Hypothalamus (tissue), 51 donors: ENCODE measurements around the gene SOS1.
"Not testable (repeated sequence)": the region's sequence is repeated elsewhere in the genome, so short reads cannot be mapped to it uniquely, and the experiment has no call there.

ENCODE experiments used
- DNase-seq, 51 donors: peaks; one replicate each; lab custom pipeline; 2025; lab: John Stamatoyannopoulos, UW

Gene SOS1

DNA sequence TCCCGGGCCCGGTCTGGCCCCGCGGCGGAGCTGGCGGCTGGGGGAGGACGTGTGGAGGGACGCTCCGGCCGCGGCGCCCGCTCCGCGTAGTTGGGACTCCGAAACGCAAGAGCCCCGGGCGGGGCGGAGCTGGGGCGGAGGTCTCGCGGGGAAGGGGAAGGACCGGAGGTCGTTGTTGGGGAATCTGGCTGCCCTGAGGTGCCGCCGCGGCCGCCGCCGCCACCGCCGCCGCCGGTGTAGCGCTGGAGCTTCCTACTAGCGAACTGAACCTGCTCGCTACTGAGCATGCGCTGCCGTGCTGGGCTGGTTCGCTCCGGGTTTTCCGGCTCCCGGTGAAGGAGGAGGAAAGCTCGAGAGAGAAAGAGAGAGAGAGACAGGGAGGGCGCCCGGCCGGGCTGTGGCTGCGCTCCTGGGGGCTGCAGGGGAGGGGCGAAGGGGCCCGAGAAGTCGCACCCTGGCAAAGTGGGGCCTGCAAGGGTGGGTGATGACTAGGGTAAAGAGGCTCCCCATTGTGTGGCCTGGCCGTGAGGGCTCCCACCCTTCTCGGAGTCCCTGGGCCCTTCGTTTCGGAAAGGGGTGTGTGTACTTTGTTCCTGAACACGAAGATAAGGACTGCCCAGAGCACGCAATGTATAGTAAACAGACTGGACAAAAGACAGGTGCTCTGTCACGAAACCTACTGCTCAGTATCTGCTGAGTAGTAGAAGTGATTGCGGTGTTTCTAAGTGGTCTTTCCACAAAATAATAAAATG, at the start of gene SOS1:
TSS of gene SOS1 (minus strand) at position 281 of the 752 bp plus-strand sequence. CDS start 629 bp downstream, outside the sequence.
- peak; percentile 65 to 95 (median 88) for DNase-seq

DNA sequence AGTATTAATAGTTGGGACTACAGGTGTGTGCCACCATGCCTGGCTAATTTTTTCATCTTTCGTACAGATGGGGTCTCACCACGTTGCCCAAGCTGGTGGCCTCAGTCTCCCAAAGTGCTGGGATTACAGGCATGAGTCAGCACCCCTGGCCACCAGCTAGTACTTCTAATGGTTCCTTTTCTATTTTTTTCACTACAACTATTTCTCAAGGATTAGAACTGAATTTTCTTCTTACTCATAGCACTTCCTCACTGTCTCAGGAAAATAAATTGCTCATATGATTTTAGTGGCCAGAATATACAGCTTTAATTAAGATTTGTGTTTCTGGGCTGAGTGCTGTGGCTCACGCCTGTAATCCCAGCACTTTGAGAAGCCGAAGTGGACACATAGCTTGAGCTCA, 43.2 kb upstream of the SOS1 start:
- DNase-seq: no peak

DNA sequence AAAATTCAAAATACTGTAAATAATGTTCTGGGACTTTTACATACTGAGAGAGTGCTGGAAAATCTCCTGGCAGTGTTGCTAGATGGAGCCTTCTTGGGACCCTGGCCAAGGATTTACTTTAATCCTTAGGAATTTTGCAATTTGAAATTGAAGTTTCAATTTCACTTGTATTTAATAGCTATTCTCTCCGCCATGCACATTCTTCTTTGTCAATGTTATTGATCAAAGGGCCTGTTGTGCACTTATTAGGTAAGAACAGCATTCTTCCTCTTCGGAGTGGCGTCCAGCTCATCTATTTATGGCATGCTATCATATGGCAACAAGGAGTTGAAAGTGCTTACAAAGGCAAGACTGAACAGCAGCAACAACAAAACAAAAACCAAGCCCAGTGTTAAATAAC, 40.1 kb upstream of the SOS1 start:
- DNase-seq: no peak

DNA sequence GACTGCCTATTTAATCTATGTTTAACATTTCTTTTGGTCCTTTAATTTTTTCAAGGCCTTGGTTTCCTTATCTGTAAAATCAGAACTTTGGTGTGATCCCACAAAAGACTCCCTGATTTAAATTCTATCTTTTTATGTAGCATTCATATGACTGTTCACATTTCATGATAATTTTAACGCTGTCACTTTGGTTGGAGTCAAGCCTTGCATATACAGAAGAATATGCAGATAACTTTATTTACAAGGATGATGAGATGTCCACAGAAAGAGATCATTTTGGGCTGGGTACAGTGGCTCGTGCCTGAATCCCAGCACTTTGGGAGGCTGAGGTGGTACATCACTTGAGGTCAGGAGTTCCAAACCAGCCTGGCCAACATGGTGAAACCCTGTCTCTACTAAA, 38.4 kb upstream of the SOS1 start:
- DNase-seq: no peak

DNA sequence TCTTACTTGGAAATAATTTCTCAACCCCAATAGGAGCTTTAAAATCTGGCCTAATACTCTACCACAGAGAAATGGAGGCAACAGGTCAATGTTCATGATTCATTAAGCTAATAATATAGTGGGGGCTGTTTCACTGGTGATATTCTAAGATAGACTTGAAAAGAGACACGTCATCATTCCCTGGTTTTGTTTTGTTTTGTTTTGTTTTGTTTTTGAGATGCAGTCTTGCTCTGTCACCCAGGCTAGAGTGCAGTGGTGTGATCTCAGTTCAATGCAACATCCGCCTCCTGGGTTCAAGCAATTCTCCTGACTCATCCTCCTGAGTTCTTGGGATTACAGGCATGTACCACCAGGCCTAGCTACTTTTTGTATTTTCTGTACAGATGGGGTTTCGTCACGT, 37.5 kb upstream of the SOS1 start:
- no peak for DNase-seq

DNA sequence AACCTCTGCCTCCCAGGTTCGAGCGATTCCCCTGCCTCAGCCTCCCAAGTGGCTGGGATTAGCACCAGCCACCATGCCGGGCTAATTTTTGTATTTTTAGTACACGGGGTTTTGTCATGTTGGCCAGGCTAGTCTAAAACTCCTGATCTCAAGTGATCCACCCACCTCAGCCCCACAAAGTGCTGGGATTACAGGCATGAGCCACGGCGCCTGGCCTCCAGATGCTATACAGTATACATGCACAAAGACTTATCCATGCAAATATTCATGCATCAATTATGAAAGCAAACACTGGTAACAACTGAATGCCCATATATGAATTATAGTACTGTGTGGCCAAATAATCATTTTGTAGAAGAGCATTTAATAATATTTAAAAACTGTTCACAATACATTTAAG, 36.0 kb upstream of the SOS1 start:
- DNase-seq: no peak

DNA sequence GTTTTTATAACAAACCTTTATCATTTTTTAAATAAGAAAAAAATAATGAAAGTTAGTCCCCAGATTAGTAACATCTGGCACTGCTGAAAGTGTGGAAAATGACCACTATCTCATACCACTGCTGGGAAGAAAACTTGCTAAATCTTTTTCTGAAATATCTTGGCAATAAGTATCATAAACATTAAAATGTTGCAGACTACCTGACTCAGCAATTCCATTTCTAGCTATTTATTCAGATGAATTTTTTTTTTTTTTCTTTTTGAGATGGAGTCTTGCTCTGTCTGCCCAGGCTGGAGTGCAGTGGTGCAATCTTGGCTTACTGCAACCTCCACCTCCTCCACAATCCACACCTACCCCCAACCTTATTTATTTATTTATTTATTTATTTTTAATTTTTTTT, 35.3 kb upstream of the SOS1 start:
- DNase-seq: no peak

DNA sequence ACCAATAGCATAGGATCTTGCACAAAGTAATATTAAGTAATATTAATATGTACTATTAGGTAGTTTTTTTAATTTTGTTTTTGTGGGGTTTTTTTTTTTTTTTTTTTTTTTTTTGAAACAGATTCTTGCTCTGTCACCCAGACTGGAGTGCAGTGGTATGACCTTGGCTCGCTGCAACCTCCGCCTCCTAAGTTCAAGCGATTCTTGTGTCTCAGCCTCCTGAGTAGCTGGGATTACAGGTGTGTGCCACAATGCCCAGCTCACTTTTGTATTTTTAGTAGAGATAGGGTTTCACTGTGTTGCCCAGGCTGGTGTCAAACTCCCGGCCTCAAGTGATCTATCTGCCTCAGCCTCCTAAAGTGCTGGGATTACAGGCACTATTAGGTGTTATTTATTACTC, 34.7 kb upstream of the SOS1 start:
- not testable (repeated sequence) for DNase-seq

DNA sequence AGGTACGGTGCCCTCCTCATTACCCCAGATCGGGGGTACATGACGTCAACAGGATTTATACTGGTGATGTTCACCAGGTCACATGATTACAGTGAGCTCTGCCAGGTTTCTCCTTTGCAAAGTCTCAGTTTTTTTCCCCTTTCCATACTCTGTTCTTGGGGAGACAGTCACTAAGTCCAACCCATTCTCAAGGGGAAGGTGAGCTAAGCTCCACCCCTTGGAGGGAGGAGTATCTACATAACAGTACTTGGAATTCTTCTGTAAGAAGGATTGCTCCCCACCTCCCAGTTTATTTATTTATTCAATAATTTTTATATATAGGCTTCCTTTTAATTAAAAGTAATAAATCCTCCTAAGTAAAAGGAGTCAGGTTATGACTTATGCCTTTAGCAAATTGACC, 34.1 kb upstream of the SOS1 start:
- DNase-seq: no peak

DNA sequence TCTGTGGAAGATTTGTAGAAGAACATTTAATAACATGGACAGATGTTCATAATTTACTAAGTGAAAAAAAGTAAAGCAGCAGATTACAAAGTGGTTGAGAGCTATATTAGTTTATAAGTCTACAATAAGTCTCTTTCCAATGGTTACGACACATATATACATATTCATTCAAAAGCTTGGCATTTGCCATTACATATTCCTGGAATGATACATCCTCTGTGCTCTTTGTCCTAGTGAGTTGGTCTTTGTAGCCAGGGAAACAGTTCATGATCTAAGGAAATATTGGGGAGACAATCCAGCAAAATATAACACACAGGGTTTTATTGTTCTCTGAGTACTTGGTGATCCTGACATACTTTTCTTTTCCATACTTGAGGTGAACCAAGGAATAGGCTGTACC, 32.5 kb upstream of the SOS1 start:
- no peak for DNase-seq

DNA sequence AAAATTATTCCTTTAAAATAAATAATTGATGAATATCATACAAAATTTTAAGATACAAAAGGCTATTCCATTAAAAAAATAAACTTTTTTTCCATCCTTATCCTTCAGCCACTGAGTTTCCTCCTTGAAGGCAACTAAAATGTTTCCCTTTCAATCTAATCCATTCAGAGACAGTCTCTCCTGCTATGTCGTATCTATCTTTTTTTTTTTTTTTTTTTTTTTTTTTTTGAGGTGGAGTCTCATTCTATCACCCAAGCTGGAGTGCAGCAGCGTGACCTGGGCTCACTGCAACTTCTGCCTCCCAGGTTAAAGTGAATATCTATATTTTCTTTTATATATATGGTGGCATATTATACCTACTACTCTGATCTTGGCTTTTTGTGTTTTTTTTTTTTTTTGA, 31.7 kb upstream of the SOS1 start:
- DNase-seq: no peak

DNA sequence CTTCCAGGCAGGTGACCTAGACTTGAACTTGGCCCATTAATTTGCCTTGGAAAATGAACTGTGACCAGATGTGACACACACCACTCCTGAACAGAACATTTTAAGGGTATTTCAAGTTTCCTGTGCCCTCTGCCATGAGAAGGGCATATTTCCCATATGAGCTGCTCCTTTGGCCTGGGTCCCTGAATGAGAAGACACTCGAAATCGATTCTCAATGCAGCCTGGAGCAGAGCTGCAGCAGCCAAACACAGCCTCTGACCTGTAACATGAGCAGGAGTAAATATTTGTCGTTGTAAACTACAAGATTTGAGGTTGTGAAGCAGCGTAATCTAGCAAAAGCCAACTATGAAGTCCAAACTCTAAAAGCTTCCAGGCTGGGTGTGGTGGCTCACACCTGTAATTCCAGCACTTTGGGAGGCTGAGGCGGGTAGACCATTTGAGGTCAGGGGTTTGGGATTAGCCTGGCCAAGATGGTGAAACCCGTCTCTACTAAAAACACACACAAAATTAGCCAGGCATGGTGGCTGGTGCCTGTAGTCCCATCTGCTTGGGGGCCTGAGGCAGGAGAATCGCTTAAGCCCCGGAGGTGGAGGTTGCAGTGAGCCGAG, 30.1 kb upstream of the SOS1 start:
- DNase-seq: no peak

DNA sequence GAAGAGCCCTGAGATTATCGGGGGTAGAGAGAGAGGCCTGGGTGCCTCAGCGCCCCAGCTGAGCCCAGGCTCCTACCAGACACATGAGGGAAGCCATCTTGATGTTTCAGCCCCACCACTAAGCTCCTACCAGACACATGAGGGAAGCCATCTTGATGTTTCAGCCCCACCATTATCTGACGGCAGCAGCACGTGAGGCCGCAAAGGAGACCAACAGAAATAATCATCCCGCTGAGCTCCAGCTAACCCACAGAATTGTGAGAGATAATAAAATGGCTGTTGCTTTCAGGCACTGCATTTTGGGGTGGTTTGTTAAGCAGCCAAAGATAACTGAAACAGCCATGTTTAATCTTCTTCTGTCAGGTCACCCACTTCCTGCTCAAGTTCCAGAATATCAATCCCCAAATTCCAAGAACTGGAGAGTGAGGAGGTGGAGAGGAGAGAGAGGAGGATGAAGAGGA, 29.3 kb upstream of the SOS1 start:
- no peak for DNase-seq

DNA sequence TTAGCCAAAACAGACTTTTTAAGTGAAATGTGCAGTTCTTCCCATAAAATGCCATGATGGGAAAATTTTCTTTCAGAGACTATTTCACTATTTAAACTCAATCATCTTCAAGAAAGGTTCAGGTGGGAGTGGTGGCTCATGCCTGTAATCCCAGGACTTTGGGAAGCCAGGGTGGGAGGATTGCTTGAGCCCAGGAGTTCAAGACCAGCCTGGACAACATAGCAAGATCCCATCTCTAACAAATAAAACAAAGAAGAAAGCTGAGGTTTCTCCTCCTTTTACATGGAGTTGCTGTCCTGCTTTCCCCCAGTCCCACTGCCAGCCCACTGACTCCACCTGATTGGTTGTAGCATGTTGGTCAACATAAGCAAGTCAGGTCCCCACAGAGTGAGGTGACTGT, 25.8 kb upstream of the SOS1 start:
- DNase-seq: no peak

DNA sequence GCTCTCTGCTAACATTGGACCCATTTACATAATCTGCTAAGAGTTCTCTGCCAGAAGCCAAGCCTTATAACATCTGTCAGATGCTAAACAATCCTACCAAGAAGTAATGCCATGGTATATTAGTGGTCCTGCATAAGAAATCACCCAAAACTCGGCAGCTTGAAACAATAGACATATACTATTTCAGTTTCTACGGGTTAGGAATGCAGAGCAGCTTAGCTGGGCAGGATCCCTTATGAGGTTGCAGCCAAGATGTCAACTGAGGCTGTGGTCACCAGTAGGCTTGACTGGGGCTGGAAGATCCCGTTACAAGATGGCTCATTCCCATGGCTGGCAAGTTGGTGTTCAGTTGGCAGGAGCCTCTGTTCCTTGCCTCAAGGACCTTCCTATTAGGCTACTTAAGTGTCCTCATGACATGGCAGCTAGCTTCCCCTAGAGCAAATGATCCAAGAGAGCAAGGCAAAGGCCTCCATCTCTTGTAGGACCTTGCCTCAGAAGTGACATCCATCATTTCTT, 25.1 kb upstream of the SOS1 start:
- no peak for DNase-seq

DNA sequence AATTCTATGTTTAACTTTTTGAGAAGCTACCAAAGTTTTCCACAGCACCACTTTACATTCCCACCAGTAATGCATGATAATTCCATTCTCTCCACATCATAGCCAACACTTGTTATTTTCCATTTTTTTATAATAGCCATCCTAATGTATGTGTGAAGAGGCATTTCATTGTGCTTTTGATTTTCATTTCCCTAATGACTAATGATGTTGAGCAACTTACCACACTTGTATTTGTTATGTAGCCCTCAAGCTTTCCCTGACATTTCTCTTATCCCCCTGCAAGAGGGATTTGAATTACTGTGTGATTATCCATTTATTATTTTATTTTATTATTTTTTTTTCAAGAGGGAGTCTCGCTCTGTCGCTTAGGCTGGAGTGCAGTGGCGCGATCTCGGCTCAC, 23.6 kb upstream of the SOS1 start:
- DNase-seq: no peak

DNA sequence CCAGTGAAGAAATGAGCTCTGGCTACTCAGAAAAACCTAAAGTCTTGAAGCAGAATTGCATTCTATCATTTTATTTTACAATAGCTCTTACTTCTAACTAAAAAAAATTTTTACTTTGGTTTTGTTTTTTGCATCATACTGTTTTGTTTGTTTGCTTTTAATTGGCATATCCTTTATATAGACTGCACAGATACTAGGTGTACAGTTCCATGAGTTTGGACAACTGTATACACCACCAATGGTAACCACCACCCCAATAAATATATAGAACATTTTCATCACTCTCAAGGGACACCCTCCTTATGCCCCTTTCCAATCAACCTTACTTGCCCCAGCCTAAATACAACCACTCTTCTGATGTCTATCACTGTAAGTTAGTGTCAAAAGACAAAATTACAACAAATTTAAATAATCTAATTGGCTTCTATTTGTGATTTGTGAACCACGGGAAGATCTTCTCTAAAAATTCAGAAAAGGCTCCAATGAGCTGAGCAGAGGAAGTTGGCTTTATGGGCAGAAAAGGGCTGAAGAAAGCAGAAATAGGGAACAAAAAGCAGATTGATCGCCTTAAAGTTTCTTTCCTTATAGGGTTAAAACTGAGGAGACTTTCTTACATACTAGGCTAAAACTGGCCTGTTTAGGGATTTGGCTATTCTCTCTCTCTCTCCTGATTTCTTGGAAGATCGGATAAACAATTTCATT, 22.2 kb upstream of the SOS1 start:
- DNase-seq: no peak

DNA sequence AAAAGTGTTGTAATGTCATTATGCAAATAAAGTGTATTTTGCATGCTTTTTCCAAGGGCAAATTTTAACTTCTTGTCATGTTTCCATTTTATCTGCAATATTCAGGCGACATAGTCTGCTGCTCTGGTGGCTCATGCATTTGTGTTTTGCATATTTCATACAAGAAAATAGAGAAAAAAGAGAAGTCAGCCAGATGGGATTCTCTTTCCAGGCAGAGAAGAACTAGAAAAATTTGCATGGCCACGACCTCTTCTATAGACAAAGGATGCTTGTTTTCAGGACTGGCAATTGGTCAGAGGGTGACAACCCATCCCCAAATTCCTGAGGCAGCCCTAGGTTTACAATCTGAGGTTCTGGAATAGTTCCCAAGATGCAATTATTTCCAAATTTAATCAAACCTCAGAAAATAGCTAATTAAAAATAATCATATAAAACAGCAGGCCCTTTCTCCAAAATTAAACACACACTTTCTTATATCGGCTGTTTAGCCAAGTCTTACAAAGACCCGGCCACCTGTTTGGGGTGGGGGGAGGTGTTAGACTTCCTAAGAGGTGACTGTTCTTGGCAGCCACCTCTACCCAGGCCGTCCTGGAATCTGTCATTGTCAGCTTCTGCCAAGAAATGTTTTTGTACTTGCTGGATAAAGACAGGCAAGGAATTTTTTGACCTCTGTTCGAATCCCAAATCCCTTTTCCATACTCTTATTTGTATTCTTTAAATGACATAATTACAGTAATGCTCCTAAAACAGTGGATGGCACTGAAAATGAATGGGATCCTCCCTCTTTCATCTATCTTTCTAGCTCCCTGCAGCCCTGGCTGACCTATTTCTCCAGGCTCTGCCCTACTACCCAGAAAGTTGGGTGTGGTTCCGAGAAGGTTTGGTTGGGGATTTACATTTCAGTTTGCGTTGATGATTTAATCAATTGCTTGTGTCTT, 20.8 kb upstream of the SOS1 start:
- DNase-seq: no peak

DNA sequence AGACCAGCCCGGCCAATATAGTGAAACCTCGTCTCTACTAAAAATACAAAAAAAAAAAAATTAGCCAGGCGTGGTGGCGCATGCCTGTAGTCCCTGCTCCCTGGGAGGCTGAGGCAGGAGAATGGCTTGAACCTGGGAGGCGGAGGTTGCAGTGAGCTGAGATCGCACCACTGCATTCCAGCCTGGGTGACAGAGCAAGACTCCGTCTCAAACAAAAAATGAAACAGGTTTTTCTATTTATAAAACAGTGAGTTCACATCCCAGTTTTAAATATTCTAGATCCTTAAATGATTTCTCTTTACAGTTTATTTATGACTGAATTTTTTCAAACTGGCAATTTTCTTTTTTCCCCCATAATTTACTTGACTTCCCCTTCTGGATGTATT, 20.1 kb upstream of the SOS1 start:
- DNase-seq: not testable (repeated sequence)

DNA sequence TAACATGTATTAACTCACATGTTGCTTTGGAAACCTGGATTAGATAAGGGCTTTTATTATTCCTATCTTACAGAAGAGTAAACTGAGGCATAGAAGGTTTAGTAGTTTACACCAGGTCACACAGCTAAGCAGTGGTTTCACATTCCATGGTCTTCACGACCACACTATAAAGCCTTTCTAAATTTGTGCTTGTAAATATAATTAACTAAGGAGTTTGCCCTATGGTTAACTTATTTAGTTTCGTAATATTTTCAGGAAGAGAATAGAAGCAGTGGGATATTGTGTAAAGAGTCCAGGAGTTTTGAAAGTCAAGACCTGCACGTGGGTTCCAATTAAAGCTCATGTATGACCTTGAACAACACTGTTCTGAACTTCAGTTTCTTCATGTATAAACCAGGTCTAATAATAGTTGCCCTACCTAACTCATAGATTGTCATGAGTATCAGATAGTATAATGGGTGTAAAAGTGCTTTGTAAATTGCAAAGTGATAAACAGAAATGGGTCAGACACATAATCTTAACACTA, 19.5 kb upstream of the SOS1 start:
- DNase-seq: no peak
